Measurements from ENCODE around the gene PTPN14.

- TF ChIP-seq TCF7L2 (IDR thresholded peaks at IDR 0.05; ENCODE audit: borderline replicate concordance, extremely low read depth, insufficient read depth, insufficient read length): no peak
- TF ChIP-seq CTCF (IDR thresholded peaks at IDR 0.05 in 2 of 3, conservative IDR thresholded peaks at IDR 0.05 in 1 of 3; ENCODE audit: borderline replicate concordance in 1 of 3, insufficient read depth in 1 of 3, low read depth in 2 of 3, low read length in 2 of 3): no peak
- TF ChIP-seq ZNF274 (IDR thresholded peaks at IDR 0.05; ENCODE audit: low read depth, low read length): no peak
- TF ChIP-seq POLR2A (IDR thresholded peaks at IDR 0.05; ENCODE audit: borderline replicate concordance, extremely low read depth, insufficient read depth, insufficient read length): no peak
- no peak for TF ChIP-seq SIN3A (IDR thresholded peaks at IDR 0.05; ENCODE audit: low read depth)
- no peak for TF ChIP-seq RAD21 (IDR thresholded peaks at IDR 0.05; ENCODE audit: low read depth)
- no peak for TF ChIP-seq EZH2phosphoT487 (IDR thresholded peaks at IDR 0.05; ENCODE audit: borderline replicate concordance)
- TF ChIP-seq SRF (IDR thresholded peaks at IDR 0.05; ENCODE audit: low read depth): no peak
- no peak for TF ChIP-seq CEBPB (IDR thresholded peaks at IDR 0.05; ENCODE audit: low read depth)
- no peak for TF ChIP-seq EZH2 (IDR thresholded peaks at IDR 0.05)
Measured at GRCh38 chr1:214499732-214500131, 51.7 kb downstream of the PTPN14 start.
